Rectal smooth muscle tissue (tissue), 1 donor: ENCODE measurements around the gene MTG2.
A peak's percentile ranks its signal among the peaks of the same experiment; 100 is the strongest.

Source experiments
- H3K27ac ChIP-seq: one replicate; pipeline ENCODE4 v1.7.0; 2013; ENCODE audit warnings: low read depth, low read length, inconsistent platforms
- H3K27me3 ChIP-seq: one replicate; pipeline ENCODE4 v1.7.0; 2013; ENCODE audit warnings: low read length; ENCODE audit not compliant: control insufficient read depth, insufficient read depth
- H3K36me3 ChIP-seq: one replicate; pipeline ENCODE4 v1.7.0; 2013; ENCODE audit warnings: low read length; ENCODE audit not compliant: control insufficient read depth, insufficient read depth
- H3K4me1 ChIP-seq: one replicate; pipeline ENCODE4 v1.7.0; 2013; ENCODE audit warnings: low read length; ENCODE audit not compliant: control insufficient read depth, insufficient read depth
- H3K4me3 ChIP-seq: one replicate; pipeline ENCODE4 v1.7.0; 2013; ENCODE audit warnings: low read length
- H3K9ac ChIP-seq: one replicate; pipeline ENCODE4 v1.7.0; 2013; ENCODE audit warnings: low read length

Gene MTG2

GRCh38 chr20:62182469-62183425, at the start of gene MTG2:
MTG2 (plus strand) TSS chr20:62183028; CDS start chr20:62193421, 10,393 bp downstream.
- H3K4me1 ChIP-seq = peaks cover 6% of the 10 kb centered on the region
- peak within 1 kb of the TSS; percentile 80 for H3K9ac ChIP-seq

GRCh38 chr20:62133051-62133845, 49.6 kb upstream of the MTG2 start:
- Histone ChIP-seq H3K4me3 (no peak overlapping the region), H3K27ac (no peak overlapping the region)

More at GRCh38 chr20:62182469-62183425, at the start of gene MTG2:
- Histone ChIP-seq H3K4me3 (peak within 1 kb of the TSS; percentile 93), H3K36me3 (no peaks in the 10 kb centered on the region), H3K27me3 (no peaks in the 10 kb centered on the region), H3K27ac (peak within 1 kb of the TSS; percentile 86)

GRCh38 chr20:62133864-62134263, 49.0 kb upstream of the MTG2 start:
- H3K4me3 ChIP-seq = no peak overlapping the region
- no peak overlapping the region for H3K9ac ChIP-seq
- H3K4me1 ChIP-seq = no peaks in the 10 kb centered on the region
- no peaks in the 10 kb centered on the region for H3K27me3 ChIP-seq
- H3K27ac ChIP-seq = no peak overlapping the region
- H3K36me3 ChIP-seq = peaks cover 75% of the 10 kb centered on the region

More at GRCh38 chr20:62133051-62133845, 49.6 kb upstream of the MTG2 start:
- H3K9ac ChIP-seq = no peak overlapping the region
- H3K4me1 ChIP-seq = no peaks in the 10 kb centered on the region
- H3K27me3 ChIP-seq = no peaks in the 10 kb centered on the region
- peaks cover 78% of the 10 kb centered on the region for H3K36me3 ChIP-seq

DNA sequence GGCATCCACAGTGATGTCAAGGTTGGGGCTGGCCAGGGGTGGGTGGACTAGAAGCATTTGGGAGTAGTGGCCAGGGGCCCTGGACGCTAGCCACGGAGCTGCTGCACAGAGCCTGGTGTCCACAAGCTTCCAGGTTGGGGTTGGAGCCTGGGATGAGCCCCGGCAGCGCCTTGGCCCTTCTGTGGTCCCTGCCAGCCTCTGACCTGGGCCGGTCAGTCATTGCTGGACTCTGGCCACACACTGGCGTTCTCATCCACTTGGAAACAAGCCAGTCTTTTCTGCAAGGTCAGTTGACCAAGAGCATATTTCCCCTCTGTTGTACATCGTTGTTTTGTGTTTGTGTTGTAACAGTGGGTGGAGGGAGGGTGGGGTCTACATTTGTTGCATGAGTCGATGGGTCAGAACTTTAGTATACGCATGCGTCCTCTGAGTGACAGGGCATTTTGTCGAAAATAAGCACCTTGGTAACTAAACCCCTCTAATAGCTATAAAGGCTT, 48.0 kb upstream of the MTG2 start:
- Histone ChIP-seq H3K27ac (no peak overlapping the region), H3K4me3 (no peak overlapping the region), H3K4me1 (no peaks in the 10 kb centered on the region), H3K9ac (no peak overlapping the region), H3K36me3 (peaks cover 74% of the 10 kb centered on the region), H3K27me3 (no peaks in the 10 kb centered on the region)

- H3K9ac ChIP-seq = no peak overlapping the region
- peaks cover 70% of the 10 kb centered on the region for H3K36me3 ChIP-seq
- H3K4me1 ChIP-seq = peaks cover 1% of the 10 kb centered on the region
- no peak overlapping the region for H3K4me3 ChIP-seq
- H3K27me3 ChIP-seq = no peaks in the 10 kb centered on the region
- H3K27ac ChIP-seq = no peak overlapping the region
Observed at GRCh38 chr20:62135573-62136266, 47.1 kb upstream of the MTG2 start.

- H3K4me3 ChIP-seq = no peak overlapping the region
- no peaks in the 10 kb centered on the region for H3K27me3 ChIP-seq
- no peak overlapping the region for H3K9ac ChIP-seq
- H3K27ac ChIP-seq = no peak overlapping the region
- H3K4me1 ChIP-seq = peaks cover 9% of the 10 kb centered on the region
- peaks cover 62% of the 10 kb centered on the region for H3K36me3 ChIP-seq
Observed at GRCh38 chr20:62136283-62137091, 46.3 kb upstream of the MTG2 start.

DNA sequence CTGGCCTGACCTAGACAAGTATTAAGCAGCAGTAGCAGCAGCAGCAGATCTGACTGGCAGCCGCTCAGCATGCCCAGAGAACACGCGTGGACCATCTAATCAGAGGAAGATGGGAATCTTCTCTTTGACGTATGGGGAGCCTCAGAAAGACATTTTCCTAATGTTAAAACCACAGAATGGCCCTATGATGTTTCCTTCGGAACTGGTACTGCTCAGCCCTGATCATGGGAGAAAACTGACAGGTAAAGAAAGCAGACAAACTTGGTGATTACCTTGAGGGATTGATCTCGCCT, 45.8 kb upstream of the MTG2 start:
- Histone ChIP-seq H3K4me1 (peaks cover 14% of the 10 kb centered on the region), H3K9ac (no peak overlapping the region), H3K27ac (no peak overlapping the region), H3K27me3 (no peaks in the 10 kb centered on the region), H3K4me3 (no peak overlapping the region), H3K36me3 (peaks cover 57% of the 10 kb centered on the region)

DNA sequence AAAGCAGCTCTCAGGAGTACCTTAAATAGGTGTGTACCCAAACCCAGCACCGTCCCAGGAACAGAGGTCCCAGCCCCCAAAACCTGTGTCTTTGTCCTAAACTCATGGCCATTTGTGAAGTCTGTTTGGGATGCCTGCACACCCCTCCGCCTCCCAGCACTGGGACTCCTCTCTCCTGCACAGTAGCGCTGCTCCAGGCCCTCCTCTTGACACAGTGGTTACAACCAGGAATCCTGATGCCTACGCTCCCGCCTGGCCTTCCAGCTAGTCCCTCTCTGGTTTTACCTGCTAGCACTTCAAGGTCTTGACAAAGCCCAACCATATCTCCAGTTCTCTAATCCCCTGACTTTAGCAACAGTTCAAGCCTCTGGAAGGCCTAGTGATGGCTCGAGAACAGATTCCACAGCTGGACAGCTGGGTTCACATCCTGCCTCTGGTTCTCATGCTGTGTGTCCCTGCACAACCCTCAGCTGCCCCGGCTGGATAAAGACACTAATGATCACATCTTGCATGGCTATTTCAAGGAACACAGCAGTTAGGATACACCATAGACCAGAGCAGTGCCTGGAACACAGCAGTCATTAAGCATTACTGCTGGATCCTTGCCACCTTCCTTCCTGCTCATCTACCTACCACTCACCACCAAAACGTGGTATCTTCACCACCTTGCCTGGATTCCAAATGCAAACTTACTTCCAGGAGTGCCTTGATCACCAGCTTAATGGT, 45.2 kb upstream of the MTG2 start:
- Histone ChIP-seq H3K9ac (no peak overlapping the region), H3K27me3 (no peaks in the 10 kb centered on the region), H3K4me1 (peaks cover 14% of the 10 kb centered on the region), H3K4me3 (no peak overlapping the region), H3K36me3 (peaks cover 53% of the 10 kb centered on the region), H3K27ac (no peak overlapping the region)

DNA sequence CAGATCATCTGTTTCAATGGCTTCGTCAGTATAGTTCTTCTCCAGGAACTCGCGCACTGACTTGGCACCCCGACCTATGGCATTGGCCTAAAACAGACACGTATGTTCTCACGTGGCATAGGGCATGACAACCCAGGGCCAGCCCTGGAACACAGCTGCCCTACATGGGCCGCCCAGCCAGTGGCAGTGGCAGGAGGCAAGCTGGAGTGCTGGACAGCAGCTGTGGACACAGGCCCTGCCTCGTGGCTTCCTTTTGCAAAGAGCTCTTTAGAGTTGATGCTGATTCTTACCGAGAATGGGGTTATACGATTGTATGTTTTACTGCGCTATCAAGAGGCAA, 44.7 kb upstream of the MTG2 start:
- no peak overlapping the region for H3K27ac ChIP-seq
- H3K4me3 ChIP-seq = no peak overlapping the region
- peaks cover 14% of the 10 kb centered on the region for H3K4me1 ChIP-seq
- H3K9ac ChIP-seq = no peak overlapping the region
- peaks cover 52% of the 10 kb centered on the region for H3K36me3 ChIP-seq
- no peaks in the 10 kb centered on the region for H3K27me3 ChIP-seq

DNA sequence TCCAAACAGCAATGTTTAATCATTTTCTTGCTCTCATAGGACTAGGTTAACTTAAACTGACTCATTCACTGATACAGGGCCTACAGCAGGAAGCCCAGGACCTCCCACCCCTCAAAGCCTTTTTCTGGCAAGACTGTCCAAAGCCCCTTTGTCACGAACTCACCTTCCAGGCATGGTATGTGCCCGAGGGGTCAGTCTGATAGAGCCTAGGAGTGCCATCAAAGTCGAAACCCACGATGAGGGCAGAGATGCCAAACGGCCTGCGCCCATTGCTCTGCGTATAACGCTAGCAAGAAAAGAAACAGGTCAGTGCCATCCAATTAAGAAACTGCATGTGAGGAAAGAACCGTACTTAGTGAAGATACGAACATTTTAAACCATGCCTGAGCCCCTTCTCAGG, 43.9 kb upstream of the MTG2 start:
- H3K36me3 ChIP-seq = peaks cover 46% of the 10 kb centered on the region
- no peaks in the 10 kb centered on the region for H3K27me3 ChIP-seq
- H3K9ac ChIP-seq = no peak overlapping the region
- H3K4me1 ChIP-seq = peaks cover 14% of the 10 kb centered on the region
- no peak overlapping the region for H3K27ac ChIP-seq
- no peak overlapping the region for H3K4me3 ChIP-seq

DNA sequence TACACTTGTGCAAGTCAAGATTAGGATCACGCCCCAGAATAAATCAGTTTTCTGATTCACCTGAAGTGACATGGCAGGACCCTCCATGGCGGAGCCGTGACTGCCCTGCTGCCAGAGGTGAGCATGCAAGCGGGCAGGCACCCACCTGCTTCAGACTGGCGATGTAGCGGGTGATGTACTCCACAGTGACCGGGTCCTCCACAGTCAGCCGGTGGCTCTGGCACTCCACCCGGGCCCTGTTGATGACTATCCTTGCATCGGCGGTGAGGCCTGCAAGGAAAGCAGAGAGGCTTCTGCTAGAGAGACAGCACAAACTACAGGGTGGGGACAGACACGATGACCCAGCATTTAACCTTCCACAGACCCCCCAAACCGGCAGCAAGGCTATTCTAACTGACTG, 43.2 kb upstream of the MTG2 start:
- H3K9ac ChIP-seq = no peak overlapping the region
- H3K27ac ChIP-seq = no peak overlapping the region
- H3K4me1 ChIP-seq = peaks cover 15% of the 10 kb centered on the region
- peaks cover 42% of the 10 kb centered on the region for H3K36me3 ChIP-seq
- no peak overlapping the region for H3K4me3 ChIP-seq
- no peaks in the 10 kb centered on the region for H3K27me3 ChIP-seq
